HG02588 (cell line): ENCODE data around the gene SOHLH2.

ENCODE experiments used
- ATAC-seq: cut with Tn5 transposase; IDR thresholded peaks from one replicate; pipeline ENCODE4 v1.9.1; 2021; ENCODE audit warnings: mild to moderate bottlenecking, moderate library complexity; ENCODE audit not compliant: unreplicated experiment

SOHLH2 gene

GRCh38 chr13:36132376-36132775 lies 82.0 kb downstream of the SOHLH2 start:
- no peak for ATAC-seq

GRCh38 chr13:36131931-36132297 lies 82.4 kb downstream of the SOHLH2 start:
- ATAC-seq: no peak

GRCh38 chr13:36131222-36131930 lies 83.0 kb downstream of the SOHLH2 start, which contains the start of gene DCLK1:
DCLK1 (minus strand) TSS chr13:36131382.
- ATAC-seq: no peak

DNA sequence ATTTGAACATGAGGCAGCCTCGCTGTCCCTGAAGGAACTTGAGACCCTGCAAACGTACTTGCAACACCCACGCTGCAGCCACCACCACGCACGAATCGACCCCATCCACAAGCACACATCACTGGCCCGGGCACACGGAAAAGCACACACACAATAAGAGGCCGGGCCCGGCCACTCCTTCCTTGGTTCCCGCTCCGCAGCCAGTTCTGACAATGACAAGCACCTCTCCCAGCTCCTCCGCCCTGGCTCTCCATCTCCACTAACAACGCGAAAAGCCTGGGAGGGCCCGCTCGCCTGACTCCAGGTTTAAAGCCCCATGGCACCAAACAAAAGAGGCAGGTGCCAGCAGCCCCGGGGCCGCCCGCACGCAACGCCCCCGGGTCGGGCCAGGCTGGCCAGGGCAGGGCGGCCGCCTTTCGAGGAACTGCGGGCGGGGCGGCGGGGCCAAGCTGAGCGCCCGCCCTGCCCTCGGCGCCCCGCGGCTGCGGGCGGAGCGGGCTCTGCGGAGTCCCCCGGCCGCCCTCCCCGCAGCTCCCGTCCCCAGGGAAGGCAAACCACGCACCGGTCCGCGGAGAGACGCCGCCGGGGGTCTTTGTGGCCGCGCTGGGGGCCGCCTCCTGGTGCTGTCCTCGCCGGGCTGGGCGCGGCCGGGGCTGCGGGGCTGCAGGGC lies 83.7 kb downstream of the SOHLH2 start:
- no peak for ATAC-seq

DNA sequence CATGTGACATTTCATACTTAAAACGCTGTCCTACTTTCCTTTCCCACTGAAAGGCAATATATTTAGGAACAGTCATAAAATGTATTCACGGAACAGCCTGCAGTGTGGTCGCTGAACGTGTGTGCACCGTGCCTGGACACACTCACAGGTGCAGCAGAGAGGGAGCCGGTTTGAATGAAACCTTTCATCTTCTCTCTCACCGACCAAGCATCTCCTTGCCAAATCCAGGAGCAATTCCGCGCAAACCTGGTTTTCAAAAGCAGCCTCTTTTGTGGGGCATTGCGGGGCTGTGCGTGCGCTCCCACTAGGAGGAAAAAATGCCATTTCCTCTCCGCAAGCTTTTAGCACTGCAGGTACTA lies 84.2 kb downstream of the SOHLH2 start:
- no peak for ATAC-seq

DNA sequence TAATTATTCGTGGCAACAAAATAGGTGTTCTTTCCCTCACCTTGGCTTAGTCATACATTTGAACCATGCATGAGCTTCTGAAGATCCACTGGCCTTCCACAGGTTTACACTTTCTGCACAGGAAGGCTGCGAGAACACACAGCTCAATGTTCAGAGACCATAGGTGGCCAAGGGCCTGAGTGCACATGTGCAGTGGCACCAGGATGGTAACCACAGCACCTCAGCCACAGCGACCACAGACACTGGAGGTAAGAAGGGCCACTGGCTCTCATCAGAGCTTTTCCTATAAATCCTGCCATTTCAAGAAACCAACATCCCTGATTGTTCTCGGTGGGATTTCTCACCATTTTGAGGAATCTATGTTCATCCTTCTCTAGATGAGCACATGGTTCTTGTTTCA lies 84.8 kb downstream of the SOHLH2 start:
- ATAC-seq: no peak

- ATAC-seq: no peak
These were observed 87.9 kb downstream of the SOHLH2 start for GRCh38 chr13:36126491-36126890.

GRCh38 chr13:36125841-36126240 lies 88.5 kb downstream of the SOHLH2 start:
- ATAC-seq: no peak

GRCh38 chr13:36124236-36124822 lies 90.0 kb downstream of the SOHLH2 start:
- no peak for ATAC-seq
